GM19239 (cell line): ENCODE data around the gene COG6.

Source experiments
- DNase-seq: peaks from one replicate; pipeline ENCODE4 v3.0.0; 2011; ENCODE audit warnings: low spot score; ENCODE audit not compliant: insufficient read length
- FAIRE-seq: peaks from 2 replicates; lab custom pipeline; 2011; peaks lifted over from hg19 to GRCh38; lab: Jason Lieb, UNC

Gene COG6

DNA sequence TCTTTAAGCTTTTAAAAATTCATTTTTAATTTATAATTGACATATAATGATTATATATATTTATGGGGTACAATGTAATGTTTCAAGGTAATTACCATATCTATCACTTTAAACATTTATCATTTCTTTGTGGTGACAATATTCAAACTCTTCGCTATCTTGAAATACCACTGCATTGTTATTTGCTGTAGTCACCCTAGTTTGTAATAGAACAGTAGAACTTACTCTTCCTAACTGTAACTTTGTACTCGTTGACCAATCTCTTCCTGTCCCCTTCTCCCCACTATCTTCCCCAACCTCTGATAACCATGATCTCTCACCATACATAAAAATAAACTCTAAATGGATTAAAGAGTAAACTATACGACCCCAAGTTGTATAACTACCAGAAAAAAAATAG, 20.4 kb downstream of the COG6 start:
- DNase-seq: no peak
- FAIRE-seq: no peak

DNA sequence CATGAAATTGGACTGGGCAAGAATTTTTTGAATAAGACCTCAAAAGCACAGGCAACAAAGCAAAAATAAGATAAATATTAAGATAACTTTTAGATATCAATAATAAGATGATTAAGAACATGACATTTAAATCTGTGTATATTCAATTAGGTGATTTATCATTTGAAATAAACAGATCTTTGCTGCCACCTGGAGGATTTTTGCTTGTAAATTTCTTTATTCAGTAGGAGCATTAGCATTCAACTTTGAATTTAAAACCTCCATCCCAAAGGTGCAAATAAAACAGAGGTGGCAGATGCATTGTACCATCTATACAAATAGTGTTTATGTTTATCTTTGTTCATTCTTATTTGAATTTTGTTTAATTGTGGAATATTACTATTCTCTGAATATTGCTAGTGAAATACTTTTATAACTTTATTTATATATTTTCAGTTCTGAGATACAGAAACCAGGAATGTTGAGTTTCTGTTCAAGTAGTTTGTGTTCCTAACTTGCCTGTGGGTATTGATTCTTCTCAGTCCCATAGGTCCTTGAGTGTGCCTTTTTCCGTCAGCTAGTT, 20.9 kb downstream of the COG6 start:
- FAIRE-seq: peak; percentile 18

DNA sequence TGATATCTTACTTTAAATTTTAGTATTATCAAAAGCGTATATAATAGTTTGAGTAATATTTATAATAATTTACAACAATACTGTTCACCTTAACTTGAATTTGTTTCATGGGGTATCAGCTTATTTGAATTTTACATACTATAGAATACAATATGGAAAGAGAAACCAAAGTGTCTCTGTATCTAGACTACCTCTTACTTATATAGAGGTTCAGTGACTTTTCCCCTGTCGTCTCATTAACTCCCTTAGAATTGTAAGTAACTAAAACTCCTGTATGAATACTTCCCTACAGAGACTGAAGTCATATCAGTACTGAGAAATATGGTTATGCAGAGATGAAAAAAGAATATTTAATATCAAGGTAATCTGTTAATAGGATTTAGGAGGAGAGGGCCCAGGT, 26.8 kb downstream of the COG6 start:
- DNase-seq (no peak), FAIRE-seq (no peak)

More for the DNA sequence above, 20.9 kb downstream of the COG6 start:
- no peak for DNase-seq

DNA sequence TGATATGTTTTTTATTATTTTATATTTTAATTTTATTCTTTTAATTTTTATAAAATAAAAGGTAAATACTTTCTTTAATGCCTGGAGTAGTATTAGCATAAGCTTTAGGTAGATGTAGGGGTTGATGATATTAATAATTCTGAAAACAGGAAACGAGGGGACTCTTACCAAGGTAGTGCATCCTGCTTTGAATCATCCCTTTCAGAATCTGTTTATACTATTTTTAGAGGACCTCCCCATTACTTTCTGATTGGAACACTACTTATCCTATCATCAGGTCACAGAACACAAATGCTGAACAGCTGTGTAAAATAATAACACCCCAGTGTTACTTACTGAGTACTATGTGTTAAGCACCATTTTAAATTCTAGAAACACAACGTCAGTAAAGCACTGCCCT, 27.3 kb downstream of the COG6 start:
- peak; percentile 62 for FAIRE-seq
- no peak for DNase-seq

DNA sequence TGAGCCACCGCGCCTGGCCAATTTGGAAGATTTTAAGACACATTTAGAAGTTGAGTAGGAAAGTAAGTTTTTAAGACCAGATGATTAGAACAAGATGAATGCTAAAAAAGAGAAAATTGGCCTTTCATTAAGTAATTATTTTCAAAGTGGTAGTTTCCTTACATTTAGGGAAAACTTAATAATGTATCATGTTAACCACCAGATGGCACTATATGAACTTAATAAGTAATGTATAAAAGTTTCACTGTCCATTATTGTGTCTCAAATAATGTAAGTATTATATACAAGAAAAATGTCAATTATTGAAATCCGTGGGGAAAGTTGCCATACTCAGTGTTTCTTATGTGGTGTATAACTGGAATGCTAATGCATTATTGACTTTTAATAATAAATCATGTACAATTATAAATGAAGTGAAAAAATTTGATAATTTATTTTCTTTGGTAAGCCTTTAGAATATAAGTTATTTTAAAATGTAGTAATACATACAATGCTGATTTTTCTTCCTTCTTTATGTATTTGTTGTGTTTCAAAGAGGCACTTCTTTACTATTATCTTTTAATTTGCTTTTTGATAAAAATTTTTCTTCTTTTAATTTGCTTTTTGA, 29.2 kb downstream of the COG6 start:
- no peak for DNase-seq
- FAIRE-seq: peak; percentile 78

DNA sequence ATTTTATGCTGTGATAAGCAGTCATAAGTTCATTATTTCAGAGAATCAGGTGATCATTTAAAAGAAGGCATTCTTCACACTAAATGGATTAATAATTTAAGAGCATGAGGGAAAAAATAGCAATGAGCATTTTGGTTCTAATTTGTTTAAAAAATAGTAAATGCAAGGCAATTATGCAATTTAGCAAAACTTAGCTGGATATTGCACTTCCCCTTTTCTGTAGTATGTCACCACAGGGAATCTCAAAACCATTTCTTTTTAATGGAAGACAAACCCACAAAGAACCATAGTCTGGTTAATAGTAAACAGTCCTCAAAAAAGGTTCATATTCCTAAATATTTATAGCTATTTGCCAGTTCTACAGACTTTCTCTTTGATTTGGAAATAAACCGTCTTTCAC, 30.2 kb downstream of the COG6 start:
- no peak for DNase-seq
- FAIRE-seq: no peak

DNA sequence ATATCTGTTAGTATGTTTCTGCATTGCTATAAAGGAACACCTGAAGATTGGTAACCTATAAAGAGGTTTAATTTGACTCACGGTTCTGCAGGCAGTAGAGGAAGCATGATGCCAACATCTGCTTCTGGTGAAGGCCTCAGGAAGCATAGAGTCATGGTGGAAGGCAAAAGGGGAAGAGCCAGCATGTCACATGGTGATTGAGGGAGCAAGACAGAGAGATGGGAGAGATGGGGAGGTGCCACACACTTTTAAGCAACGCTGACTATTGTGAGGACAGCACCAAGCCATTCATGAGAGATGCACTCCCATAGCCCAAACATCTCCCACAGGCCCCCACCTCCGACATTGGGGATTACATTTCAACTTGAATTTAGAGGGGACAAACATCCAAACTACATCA, 32.8 kb downstream of the COG6 start:
- peak; percentile 69 for FAIRE-seq

DNA sequence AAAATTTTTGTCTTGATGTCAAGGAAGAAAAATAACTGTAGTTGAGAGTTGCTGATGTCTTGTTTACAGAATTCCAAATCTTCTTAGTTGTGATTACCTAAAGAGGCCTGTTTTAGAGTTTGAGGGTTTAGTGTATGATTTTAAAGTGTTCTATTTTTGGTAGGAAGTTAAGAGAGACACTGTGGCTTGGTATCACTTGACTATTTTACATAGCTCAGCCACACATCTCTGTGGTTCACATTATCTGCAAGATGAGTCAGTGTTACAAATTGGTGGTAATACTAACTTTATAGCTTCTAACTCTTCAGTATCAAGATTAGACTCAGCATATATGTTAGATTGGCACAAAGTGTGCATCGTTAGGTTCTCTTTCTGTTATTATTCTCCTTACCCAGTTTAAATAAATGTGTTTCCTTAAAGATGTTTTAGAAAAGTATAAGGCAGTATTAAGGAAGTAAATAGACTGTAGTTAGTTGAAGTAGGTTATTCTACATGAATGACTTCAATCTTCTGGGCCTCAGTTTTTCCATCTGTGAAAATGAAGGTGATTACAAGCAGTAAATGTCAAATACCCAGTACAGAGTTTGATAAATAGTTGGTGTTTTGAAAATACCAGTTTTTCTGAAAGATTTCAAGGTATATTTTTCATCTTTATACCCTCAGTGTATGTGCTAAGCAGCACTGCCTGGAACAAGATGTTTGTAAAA, 33.4 kb downstream of the COG6 start:
- DNase-seq: no peak
- peak; percentile 42 for FAIRE-seq

More for the DNA sequence above, 32.8 kb downstream of the COG6 start:
- no peak for DNase-seq

DNA sequence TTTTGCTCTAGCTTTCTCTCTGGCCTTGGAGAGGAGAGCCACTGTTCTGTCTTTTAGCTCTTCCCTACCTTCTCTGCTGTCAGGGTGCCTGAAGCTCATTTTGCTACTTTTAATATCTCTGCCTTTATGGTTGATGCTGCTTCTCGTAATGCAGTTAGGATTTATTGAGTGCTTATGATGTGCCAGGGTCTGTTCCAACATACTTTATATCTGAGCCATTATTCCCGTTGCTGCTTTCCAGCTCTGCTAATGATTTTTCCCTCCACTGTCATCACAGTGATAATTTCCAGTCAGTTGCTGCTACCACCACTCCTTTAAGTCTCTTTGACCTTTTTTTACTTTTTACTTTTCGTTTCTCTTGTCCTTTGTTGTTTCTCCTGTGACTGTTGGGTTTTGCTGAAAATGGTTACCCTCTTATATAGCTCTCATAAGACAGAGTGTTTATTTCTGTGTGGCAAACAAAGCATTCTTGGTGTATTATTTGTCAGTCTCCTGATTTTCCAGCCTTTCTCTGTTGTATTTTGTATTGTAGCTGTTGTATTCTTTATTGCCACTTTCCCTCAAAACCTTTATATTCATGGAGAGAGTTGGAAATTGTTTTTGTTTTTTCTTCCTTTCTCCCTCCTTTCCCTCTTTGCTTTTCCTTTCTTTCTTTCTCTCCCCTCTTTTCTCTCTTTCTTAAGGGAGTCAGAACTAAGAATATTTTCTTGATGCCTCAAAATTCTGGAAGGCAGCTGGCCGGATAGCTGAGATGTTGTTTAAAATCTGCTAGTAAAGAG, 37.4 kb downstream of the COG6 start:
- DNase-seq (no peak), FAIRE-seq (no peak)

DNA sequence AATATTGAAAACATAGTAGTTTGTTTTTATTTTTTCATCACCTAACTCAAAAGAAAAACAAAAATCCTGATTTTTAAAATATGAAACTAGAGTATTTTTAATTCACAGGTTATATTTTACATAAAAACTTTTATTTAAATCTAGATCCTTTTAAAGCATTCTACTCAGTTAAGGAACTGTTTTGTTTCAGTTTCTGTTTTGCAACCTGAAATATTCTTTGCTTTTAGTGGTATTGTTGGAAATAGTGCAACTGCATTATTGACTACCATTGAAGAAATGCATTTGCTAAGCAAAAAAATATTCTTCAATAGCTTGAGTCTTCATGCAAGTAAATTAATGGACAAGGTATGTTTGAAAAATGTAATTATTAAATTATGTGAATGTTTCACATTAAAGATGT, 43.8 kb downstream of the COG6 start:
- DNase-seq: no peak
- peak; percentile 18 for FAIRE-seq

DNA sequence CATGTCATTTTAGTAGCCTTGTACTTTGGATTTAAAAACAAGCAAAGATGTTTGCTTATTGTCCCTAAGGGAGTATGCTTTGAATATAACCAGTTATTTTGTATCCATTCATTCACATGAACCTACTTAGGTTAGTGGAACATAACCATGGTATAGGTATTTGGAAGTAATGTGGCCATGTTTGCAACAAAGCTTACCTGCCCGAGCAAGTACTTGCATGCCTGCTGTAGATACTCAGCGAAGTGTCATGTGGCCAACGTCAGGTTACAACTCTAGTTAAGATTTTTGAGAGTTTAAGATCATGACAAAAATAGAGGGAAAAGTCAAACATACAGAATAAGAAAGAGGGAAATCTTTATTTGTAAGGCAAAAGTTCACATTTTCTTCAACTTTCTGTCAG, 57.2 kb downstream of the COG6 start:
- no peak for DNase-seq

DNA sequence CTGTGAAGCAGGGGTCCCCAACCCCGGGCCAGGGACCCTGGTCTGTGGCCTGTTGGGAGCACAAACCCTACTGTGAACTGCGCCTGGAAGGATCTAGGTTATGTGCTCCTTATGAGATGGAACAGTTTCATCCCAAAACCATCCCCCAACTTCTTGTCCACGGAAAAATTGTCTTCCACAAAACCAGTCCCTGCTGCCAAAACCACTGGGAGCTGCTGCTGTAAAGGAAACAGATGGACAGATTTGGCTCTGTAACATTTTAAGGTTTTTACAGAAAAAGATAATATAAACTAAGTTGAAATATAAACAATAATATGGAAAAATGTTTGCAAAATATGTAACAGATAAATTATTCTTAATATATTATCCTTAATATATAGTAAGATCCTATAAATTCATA, 73.7 kb downstream of the COG6 start:
- no peak for FAIRE-seq

More for the DNA sequence above, 57.2 kb downstream of the COG6 start:
- FAIRE-seq: no peak

DNA sequence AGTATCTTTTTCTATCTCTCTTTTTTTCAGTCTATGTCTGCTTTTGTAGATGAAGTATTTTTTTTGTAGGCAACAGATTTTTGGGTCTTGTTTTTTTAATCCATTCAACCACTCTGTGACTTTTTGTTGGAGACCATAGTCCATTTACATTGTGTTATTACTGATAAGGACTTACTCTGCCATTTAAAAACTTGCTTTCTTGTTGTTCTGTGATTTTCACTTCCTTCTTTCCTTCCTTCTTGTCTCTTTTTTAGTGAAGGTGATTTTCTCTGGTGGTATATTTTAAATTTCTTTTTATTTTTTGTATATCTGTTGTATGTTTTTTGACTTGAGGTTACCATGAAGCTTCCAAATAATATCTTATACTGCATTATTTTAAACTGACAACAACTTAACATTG, 79.5 kb downstream of the COG6 start:
- DNase-seq (no peak), FAIRE-seq (no peak)

More for the DNA sequence above, 73.7 kb downstream of the COG6 start:
- DNase-seq: no peak

DNA sequence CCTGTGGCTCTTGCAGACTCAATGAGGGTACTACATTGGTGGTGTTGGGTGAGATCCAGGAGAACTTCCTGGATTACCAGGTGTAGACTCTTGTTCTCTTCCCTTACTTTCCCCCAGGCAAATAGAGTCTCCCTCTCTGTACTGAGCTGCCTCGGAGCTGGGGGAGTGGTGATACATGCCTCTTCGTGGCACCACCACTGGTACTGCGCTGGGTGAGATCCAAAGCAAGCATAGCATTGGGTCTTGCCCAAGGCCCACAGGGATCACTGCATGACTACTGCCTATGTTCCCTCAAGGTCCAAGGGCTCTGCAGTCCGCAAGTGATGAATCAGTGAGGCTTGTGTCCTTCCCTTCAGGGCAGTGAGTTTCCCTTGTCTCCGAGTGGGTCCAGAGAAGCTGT, 81.6 kb downstream of the COG6 start:
- no peak for FAIRE-seq
- no peak for DNase-seq

DNA sequence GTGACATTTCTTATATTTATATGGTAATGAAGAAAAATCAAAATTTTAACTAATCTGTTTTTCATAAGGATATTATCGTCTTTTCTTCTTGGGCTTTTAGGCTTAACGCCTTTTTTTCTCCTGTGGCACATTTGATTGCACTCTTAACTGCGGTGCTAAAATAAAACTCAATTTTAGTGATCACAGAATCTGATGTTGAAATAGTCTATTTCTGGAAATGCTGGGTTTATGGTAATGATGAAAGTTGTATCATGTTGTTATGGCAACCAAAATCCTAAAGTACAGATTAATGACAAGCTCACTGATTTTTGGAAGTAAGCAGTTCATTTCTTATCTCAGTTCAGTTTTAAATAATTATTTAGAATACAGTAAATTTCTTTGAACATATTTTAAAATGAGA, 85.3 kb downstream of the COG6 start:
- no peak for DNase-seq
- no peak for FAIRE-seq

DNA sequence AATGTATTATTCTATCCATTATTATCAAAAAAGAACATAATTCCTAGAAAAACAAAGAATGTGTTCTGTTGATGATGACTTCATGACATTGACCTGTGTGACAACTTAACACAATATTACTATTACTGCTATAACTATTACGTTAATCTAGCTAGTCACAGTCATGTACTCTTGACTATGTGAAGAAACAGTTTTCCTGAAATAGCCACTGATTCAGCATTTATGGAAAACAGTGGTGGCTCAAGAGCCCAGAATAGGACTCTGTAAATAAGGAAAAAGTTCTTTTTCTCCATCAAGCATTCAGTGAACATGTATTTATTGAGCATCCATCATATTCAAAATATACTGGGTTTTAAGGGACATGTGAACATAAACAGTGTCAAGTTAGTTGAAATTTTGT, 93.5 kb downstream of the COG6 start:
- FAIRE-seq (no peak), DNase-seq (no peak)

DNA sequence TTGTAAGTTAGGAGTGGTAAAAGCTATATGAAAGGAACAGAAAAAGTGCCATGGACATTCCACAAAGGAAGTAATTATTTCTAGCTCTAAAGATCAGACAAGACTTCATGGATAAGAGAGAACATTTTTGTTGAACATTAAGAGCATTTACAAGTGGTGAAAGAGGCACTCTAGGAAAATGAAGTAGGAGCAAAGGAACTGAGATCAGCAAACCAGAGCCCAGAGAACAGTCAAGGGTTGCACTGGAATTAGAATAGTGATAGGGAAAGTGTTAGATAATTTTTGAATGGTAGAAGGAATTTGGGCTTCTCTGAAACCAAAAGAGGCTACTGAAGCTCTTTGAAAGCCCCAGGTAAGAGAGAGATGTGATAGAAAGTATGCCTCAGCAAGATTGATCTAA, 94.1 kb downstream of the COG6 start:
- DNase-seq (no peak), FAIRE-seq (no peak)

DNA sequence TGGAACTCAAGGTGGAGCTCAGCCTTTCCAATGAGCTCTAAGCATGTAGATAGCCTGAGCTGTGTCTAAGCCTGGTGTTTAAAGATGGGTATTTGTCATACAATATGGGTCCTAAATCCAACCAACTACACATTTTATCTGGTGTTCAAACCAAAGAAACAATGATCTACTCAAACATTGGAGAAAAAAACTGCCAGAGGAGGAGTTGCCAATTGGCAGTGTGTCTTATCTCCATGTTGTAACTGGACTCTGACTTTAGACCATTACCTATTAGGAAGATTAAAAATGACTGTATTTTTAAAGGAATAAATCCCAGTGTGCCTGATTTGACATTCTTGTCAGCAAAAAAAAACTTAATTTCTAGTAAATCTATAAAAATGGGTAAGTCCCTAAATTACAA, 96.3 kb downstream of the COG6 start:
- DNase-seq (no peak), FAIRE-seq (peak; percentile 47)

DNA sequence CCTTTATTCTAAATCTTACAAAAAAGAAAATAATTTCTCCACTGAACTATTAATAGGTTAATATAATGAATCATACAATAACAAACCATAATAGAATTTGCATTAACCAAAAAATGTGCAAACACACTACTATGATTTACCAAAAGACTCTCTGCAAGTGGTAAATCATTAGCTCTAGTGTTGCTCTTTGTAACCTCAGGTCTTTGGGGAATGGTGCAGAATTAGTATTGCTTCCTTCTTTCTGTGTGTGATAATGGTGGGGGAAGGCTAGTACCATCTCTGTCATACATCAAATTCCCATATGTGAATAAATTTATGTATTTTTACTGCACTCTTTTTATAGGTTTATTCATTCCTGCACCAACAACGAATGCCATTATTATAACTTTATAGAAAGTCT, 105.1 kb downstream of the COG6 start:
- FAIRE-seq (peak; percentile 71), DNase-seq (no peak)

DNA sequence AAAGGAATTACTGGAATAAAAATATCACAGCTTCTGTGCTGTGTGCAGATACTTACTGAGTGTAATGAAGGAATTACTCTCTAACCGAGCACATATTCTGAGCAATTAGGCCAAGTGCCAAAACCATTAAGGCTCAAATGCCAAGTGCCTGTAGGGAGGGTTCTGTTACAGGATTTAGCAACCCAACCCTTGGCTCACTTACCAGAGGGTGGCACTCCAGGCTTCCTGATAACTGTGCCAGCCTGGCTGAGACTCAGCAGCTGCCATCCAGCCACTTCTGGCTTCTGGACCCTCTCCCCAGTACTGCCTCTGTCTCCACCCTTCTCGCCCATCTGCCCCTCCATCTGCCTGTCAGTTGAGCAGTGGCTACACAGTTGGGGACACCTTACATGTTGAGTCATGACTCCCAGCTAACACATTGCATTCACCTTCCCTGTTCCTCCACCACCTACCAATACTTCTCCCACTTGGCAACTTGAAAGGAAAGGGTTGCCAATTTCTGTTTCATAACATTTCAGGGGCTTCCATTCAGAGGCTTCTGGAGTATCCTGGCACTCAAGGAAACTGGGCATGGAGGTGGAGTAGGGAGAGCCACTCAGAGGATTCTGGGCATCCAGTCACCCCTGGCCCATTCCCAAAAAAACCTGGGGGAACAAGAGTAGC, 110.5 kb downstream of the COG6 start:
- DNase-seq (no peak), FAIRE-seq (no peak)
